GM23338 (cell line): Measurements from ENCODE around the gene TFCP2. TPM values are rescaled to one million over a fixed set of nuclear protein-coding genes. Genes with fewer than 3 reads are reported as not detected.

Experiments used
- ATAC-seq: fragments of 200-7000 bp; cut with Tn5 transposase; 3 replicates; pipeline ENCODE4 v1.9.1; 2020
- DNase-seq: peaks from one replicate; pipeline ENCODE4 v3.0.0-alpha.2; 2015; ENCODE audit warnings: low spot score
- H2AFZ ChIP-seq: fragments of 200-600 bp; sonication (generic); 2 replicates; pipeline ENCODE4 v1.8.0; 2016; ENCODE audit warnings: antibody characterized with exemption, mild to moderate bottlenecking, moderate library complexity
- H3F3A ChIP-seq: fragments of 200-600 bp; sonication (generic); replicated peaks from 2 replicates; pipeline ENCODE4 v1.8.0; 2017; ENCODE audit warnings: antibody characterized with exemption, mixed run types, low read depth
- H3K27ac ChIP-seq: fragments of 200-600 bp; sonication (generic); 2 replicates; pipeline ENCODE4 v1.6.1; 2016; ENCODE audit warnings: low read depth
- H3K27me3 ChIP-seq: fragments of 200-600 bp; sonication (generic); 2 replicates; pipeline ENCODE4 v1.8.0; 2016; ENCODE audit warnings: mild to moderate bottlenecking, mixed run types, moderate library complexity; ENCODE audit not compliant: insufficient read depth
- H3K36me3 ChIP-seq: fragments of 200-600 bp; sonication (generic); 2 replicates; pipeline ENCODE4 v1.8.0; 2016; ENCODE audit warnings: mild to moderate bottlenecking; ENCODE audit not compliant: insufficient read depth
- H3K4me1 ChIP-seq: fragments of 200-600 bp; sonication (generic); 2 replicates; pipeline ENCODE4 v1.8.0; 2016; ENCODE audit warnings: mild to moderate bottlenecking, moderate library complexity; ENCODE audit not compliant: insufficient read depth
- H3K4me2 ChIP-seq: fragments of 200-600 bp; sonication (generic); 2 replicates; pipeline ENCODE4 v1.7.1; 2017; ENCODE audit warnings: mixed run types
- H3K4me3 ChIP-seq: fragments of 200-600 bp; sonication (generic); 2 replicates; pipeline ENCODE4 v1.6.1; 2016; ENCODE audit warnings: mixed run types
- H3K79me2 ChIP-seq: fragments of 200-600 bp; sonication (generic); replicated peaks from 2 replicates; pipeline ENCODE4 v1.8.0; 2017; ENCODE audit warnings: mild to moderate bottlenecking; ENCODE audit not compliant: insufficient read depth
- H3K9me2 ChIP-seq: fragments of 200-600 bp; sonication (generic); 2 replicates; pipeline ENCODE4 v1.8.0; 2017; ENCODE audit not compliant: insufficient read depth
- H4K20me1 ChIP-seq: fragments of 200-600 bp; sonication (generic); replicated peaks from 2 replicates; pipeline ENCODE4 v1.8.0; 2017; ENCODE audit warnings: mild to moderate bottlenecking; ENCODE audit not compliant: insufficient read depth
- H3K27ac Mint-ChIP-seq: 2 replicates; pipeline ENCODE4 v1.8.0; 2020; ENCODE audit warnings: inconsistent platforms, mild to moderate bottlenecking, moderate library complexity, mixed read lengths
- H3K27me3 Mint-ChIP-seq: 3 replicates; pipeline ENCODE4 v1.8.0; 2022; ENCODE audit warnings: low read depth, mild to moderate bottlenecking, moderate library complexity, mixed read lengths, inconsistent platforms; ENCODE audit not compliant: insufficient read depth, poor library complexity
- H3K36me3 Mint-ChIP-seq: 3 replicates; pipeline ENCODE4 v1.8.0; 2021; ENCODE audit warnings: low read depth, mild to moderate bottlenecking, inconsistent platforms, moderate library complexity, mixed read lengths
- H3K4me1 Mint-ChIP-seq: 3 replicates; pipeline ENCODE4 v1.8.0; 2020; ENCODE audit warnings: mild to moderate bottlenecking, inconsistent platforms, mixed read lengths
- H3K4me3 Mint-ChIP-seq: 3 replicates; pipeline ENCODE4 v1.8.0; 2021; ENCODE audit warnings: moderate library complexity, mild to moderate bottlenecking, inconsistent platforms, mixed read lengths
- H3K9me3 Mint-ChIP-seq: 3 replicates; pipeline ENCODE4 v1.8.0; 2020; ENCODE audit warnings: moderate library complexity, mild to moderate bottlenecking, inconsistent platforms, mixed read lengths
- CREB1 ChIP-seq: fragments of 250-450 bp; sonication (Bioruptor Pico); IDR thresholded peaks from 2 replicates; pipeline ENCODE4 v1.5.0; 2020; ENCODE audit warnings: low read depth, mild to moderate bottlenecking, moderate library complexity
- EZH2 ChIP-seq: fragments of 200-600 bp; sonication (generic); IDR thresholded peaks from one replicate; pipeline ENCODE4 v1.8.0; 2017; ENCODE audit warnings: antibody characterized with exemption, mild to moderate bottlenecking, low read depth; ENCODE audit not compliant: unreplicated experiment
- EZH2phosphoT487 ChIP-seq: fragments of 200-600 bp; sonication (generic); IDR thresholded peaks from one replicate; pipeline ENCODE4 v1.8.1; 2018; ENCODE audit warnings: antibody characterized with exemption; ENCODE audit not compliant: unreplicated experiment
- JUNB ChIP-seq: IDR thresholded peaks from one replicate; pipeline ENCODE4 v1.6.1; 2016; ENCODE audit warnings: antibody characterized with exemption; ENCODE audit not compliant: unreplicated experiment
- NANOG ChIP-seq: IDR thresholded peaks from 2 replicates; pipeline ENCODE4 v1.6.1; 2016; ENCODE audit warnings: antibody characterized with exemption, borderline replicate concordance
- POLR2AphosphoS5 ChIP-seq: IDR thresholded peaks from 2 replicates; pipeline ENCODE4 v1.6.1; 2016; ENCODE audit warnings: antibody characterized with exemption, low read depth
- STAT1 ChIP-seq: IDR thresholded peaks from one replicate; pipeline ENCODE4 v1.6.1; 2016; ENCODE audit warnings: antibody characterized with exemption; ENCODE audit not compliant: unreplicated experiment
- ZNF114 ChIP-seq: fragments of 250-450 bp; sonication (Bioruptor Pico); IDR thresholded peaks from 2 replicates; pipeline ENCODE4 v1.5.0; 2020; ENCODE audit warnings: mild to moderate bottlenecking, moderate library complexity
- ZNF331 ChIP-seq: fragments of 250-450 bp; sonication (Bioruptor Pico); IDR thresholded peaks from 2 replicates; pipeline ENCODE4 v1.5.0; 2020; ENCODE audit warnings: low read depth, mild to moderate bottlenecking, moderate library complexity
- polyA plus RNA-seq: library from polyadenylated mRNA; unstranded; fragments of >200 nt; fragmentation: Nextera tagmentation; extraction: Ambion mirVana; gene quantifications from 2 replicates; pipeline ENCODE4 v1.2.1, GENCODE V29; 2016
- total RNA-seq: library from RNA; depleted of rRNA; stranded (reverse); fragments of >200 nt; shearing (Covaris generic); gene quantifications from 2 replicates; pipeline ENCODE4 v1.2.3, GENCODE V29; 2014
- TF ChIP-seq, protein P1 (sequence below): IDR thresholded peaks from one replicate; pipeline ENCODE4 v1.6.1; 2018; ENCODE audit warnings: antibody characterized with exemption; ENCODE audit not compliant: unreplicated experiment
- TF ChIP-seq, protein P2 (sequence below): IDR thresholded peaks from 2 replicates; pipeline ENCODE4 v1.6.1; 2016; ENCODE audit warnings: antibody characterized with exemption
- TF ChIP-seq, protein P3 (sequence below), 2 experiments: fragments of 200-600 bp in 1 of 2; sonication (generic) in 1 of 2; conservative IDR thresholded peaks; 2 replicates each; pipeline versions ENCODE4 v1.5.1 to v1.6.1; 2016 to 2017; ENCODE audit warnings: antibody characterized with exemption in 2 of 2, low read depth in 2 of 2, mild to moderate bottlenecking in 2 of 2, moderate library complexity in 1 of 2

Gene TFCP2
- total and polyA plus RNA-seq, 2 experiments from 2014 or later: 15.2 to 30.5 TPM

DNA sequence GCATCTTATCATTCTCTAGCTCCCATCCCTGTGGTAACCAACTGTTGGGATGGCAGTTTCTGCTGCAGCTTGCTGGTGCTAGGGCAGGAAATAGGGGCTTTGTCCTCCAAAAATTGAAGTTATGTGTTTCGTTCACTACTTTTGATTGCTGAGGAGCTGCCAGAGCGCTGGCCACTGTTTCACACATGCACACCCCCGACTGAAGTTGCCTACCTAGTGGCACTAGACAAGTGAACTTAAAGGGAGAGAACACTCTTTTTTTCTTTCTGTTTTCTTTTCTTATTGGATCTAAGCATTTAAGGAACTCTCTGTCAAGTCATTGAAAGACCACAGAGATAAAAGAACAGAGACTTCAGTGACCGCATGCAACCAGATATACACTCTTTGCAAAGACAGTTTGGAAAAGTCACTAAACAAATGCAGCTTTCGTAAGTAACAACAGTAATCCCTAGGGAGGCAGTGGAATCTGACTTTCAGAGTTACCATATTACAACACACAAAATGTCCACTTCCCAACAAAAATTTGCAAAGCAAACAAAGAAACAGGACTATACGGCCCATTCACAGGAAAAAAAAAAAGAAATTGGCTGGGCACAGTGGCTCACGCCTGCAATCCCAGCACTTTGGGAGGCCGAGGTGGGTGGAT is 12.0 kb downstream of the TFCP2 start:
- peaks cover 6% of the 10 kb centered on the region for H3K4me1 ChIP-seq
- H3K79me2 ChIP-seq: peaks cover 100% of the 10 kb centered on the region
- no peak overlapping the region for H2AFZ ChIP-seq
- no peaks in the 10 kb centered on the region for H3K9me2 ChIP-seq
- no peak for ATAC-seq
- TF ChIP-seq STAT1: no peak
- no peak for TF ChIP-seq EZH2
- TF ChIP-seq, protein P1, sequence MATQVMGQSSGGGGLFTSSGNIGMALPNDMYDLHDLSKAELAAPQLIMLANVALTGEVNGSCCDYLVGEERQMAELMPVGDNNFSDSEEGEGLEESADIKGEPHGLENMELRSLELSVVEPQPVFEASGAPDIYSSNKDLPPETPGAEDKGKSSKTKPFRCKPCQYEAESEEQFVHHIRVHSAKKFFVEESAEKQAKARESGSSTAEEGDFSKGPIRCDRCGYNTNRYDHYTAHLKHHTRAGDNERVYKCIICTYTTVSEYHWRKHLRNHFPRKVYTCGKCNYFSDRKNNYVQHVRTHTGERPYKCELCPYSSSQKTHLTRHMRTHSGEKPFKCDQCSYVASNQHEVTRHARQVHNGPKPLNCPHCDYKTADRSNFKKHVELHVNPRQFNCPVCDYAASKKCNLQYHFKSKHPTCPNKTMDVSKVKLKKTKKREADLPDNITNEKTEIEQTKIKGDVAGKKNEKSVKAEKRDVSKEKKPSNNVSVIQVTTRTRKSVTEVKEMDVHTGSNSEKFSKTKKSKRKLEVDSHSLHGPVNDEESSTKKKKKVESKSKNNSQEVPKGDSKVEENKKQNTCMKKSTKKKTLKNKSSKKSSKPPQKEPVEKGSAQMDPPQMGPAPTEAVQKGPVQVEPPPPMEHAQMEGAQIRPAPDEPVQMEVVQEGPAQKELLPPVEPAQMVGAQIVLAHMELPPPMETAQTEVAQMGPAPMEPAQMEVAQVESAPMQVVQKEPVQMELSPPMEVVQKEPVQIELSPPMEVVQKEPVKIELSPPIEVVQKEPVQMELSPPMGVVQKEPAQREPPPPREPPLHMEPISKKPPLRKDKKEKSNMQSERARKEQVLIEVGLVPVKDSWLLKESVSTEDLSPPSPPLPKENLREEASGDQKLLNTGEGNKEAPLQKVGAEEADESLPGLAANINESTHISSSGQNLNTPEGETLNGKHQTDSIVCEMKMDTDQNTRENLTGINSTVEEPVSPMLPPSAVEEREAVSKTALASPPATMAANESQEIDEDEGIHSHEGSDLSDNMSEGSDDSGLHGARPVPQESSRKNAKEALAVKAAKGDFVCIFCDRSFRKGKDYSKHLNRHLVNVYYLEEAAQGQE: no peak
- no peak for TF ChIP-seq ZNF331
- no peak for TF ChIP-seq POLR2AphosphoS5
- TF ChIP-seq ZNF114 (CRISPR knock-in tag): no peak
- TF ChIP-seq, protein P2, sequence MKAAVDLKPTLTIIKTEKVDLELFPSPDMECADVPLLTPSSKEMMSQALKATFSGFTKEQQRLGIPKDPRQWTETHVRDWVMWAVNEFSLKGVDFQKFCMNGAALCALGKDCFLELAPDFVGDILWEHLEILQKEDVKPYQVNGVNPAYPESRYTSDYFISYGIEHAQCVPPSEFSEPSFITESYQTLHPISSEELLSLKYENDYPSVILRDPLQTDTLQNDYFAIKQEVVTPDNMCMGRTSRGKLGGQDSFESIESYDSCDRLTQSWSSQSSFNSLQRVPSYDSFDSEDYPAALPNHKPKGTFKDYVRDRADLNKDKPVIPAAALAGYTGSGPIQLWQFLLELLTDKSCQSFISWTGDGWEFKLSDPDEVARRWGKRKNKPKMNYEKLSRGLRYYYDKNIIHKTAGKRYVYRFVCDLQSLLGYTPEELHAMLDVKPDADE: no peak
- TF ChIP-seq EZH2phosphoT487: no peak
- no peak for TF ChIP-seq JUNB
- TF ChIP-seq, protein P3, sequence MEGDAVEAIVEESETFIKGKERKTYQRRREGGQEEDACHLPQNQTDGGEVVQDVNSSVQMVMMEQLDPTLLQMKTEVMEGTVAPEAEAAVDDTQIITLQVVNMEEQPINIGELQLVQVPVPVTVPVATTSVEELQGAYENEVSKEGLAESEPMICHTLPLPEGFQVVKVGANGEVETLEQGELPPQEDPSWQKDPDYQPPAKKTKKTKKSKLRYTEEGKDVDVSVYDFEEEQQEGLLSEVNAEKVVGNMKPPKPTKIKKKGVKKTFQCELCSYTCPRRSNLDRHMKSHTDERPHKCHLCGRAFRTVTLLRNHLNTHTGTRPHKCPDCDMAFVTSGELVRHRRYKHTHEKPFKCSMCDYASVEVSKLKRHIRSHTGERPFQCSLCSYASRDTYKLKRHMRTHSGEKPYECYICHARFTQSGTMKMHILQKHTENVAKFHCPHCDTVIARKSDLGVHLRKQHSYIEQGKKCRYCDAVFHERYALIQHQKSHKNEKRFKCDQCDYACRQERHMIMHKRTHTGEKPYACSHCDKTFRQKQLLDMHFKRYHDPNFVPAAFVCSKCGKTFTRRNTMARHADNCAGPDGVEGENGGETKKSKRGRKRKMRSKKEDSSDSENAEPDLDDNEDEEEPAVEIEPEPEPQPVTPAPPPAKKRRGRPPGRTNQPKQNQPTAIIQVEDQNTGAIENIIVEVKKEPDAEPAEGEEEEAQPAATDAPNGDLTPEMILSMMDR (conservative IDR thresholded peaks at IDR 0.05; ENCODE audit: low read depth in 2 of 2): no peak
- TF ChIP-seq CREB1: no peak
- TF ChIP-seq NANOG: no peak
- Mint-ChIP-seq H3K4me3 (no peak overlapping the region), H3K27ac (no peak overlapping the region), H3K4me1 (peaks cover 11% of the 10 kb centered on the region), H3K36me3 (peaks cover 2% of the 10 kb centered on the region; the same call in 1 of the 3 replicates), H3K27me3 (peaks cover 9% of the 10 kb centered on the region), H3K9me3 (no peaks in the 10 kb centered on the region)
- no peak overlapping the region for H3K4me3 ChIP-seq
- no peaks in the 10 kb centered on the region for H3F3A ChIP-seq
- peaks cover 27% of the 10 kb centered on the region for H4K20me1 ChIP-seq
- no peaks in the 10 kb centered on the region for H3K27me3 ChIP-seq
- H3K4me2 ChIP-seq: no peak overlapping the region
- H3K27ac ChIP-seq: no peak overlapping the region; the same call in 1 of the 2 replicates
- H3K36me3 ChIP-seq: no peaks in the 10 kb centered on the region
- no peak for DNase-seq
